A549 (cell line): ENCODE measurements around the gene TBC1D22A.

Experiments used
- BHLHE40 ChIP-seq: IDR thresholded peaks from 2 replicates; pipeline ENCODE4 v1.6.1; 2012; ENCODE audit warnings: low read depth, low read length, inconsistent platforms
- CHD2 ChIP-seq: fragments of 150-350 bp; IDR thresholded peaks from 2 replicates; pipeline ENCODE4 v1.6.1; 2014; ENCODE audit warnings: low read length; ENCODE audit not compliant: partially characterized antibody
- CTCF ChIP-seq: fragments of >200 bp; sonication (Bioruptor Twin); formaldehyde crosslinking; IDR thresholded peaks from 3 replicates; pipeline ENCODE4 v1.5.1; 2016
- E2F6 ChIP-seq: IDR thresholded peaks from 2 replicates; pipeline ENCODE4 v1.6.1; 2012; ENCODE audit warnings: low read depth, borderline replicate concordance
- EHMT2 ChIP-seq: fragments of 200-600 bp; sonication (generic); IDR thresholded peaks from 2 replicates; pipeline ENCODE4 v1.6.1; 2016; ENCODE audit warnings: antibody characterized with exemption, low read depth, mild to moderate bottlenecking, moderate library complexity
- ESRRA ChIP-seq: fragments of 150-350 bp; IDR thresholded peaks from 2 replicates; pipeline ENCODE4 v1.6.1; 2014; ENCODE audit warnings: mild to moderate bottlenecking, low read length, borderline replicate concordance
- FOSL2 ChIP-seq, 2 experiments: fragments of 450-650 bp in 1 of 2; fragments of >200 bp in 1 of 2; sonication (Bioruptor Twin) in 1 of 2; formaldehyde crosslinking; IDR thresholded peaks; 2 replicates each; pipeline versions ENCODE4 v1.5.0 to v1.6.1; 2016 to 2020; ENCODE audit warnings: mild to moderate bottlenecking in 1 of 2, moderate library complexity in 1 of 2
- HDAC2 ChIP-seq: fragments of 200-600 bp; sonication (generic); IDR thresholded peaks from 2 replicates; pipeline ENCODE4 v1.6.1; 2016
- MAFK ChIP-seq: fragments of 450-650 bp; IDR thresholded peaks from 2 replicates; pipeline ENCODE4 v1.6.1; 2014; ENCODE audit not compliant: partially characterized antibody
- POLR2A ChIP-seq: IDR thresholded peaks from 2 replicates; pipeline ENCODE4 v1.6.1; 2012; ENCODE audit warnings: mild to moderate bottlenecking, low read length
- RARB ChIP-seq: fragments of 250-450 bp; sonication (Bioruptor Pico); IDR thresholded peaks from 2 replicates; pipeline ENCODE4 v1.8.0; 2021; ENCODE audit warnings: mild to moderate bottlenecking, moderate library complexity
- RFX5 ChIP-seq: fragments of 450-650 bp; IDR thresholded peaks from 2 replicates; pipeline ENCODE4 v1.7.1; 2014; ENCODE audit warnings: antibody characterized with exemption, mild to moderate bottlenecking, moderate library complexity
- ZFP36 ChIP-seq: fragments of 450-650 bp; IDR thresholded peaks from 2 replicates; pipeline ENCODE4 v1.6.1; 2014; ENCODE audit warnings: borderline replicate concordance; ENCODE audit not compliant: partially characterized antibody

- TF ChIP-seq RFX5: no peak
- no peak for TF ChIP-seq RARB
- no peak for TF ChIP-seq ESRRA
- no peak for TF ChIP-seq MAFK
- no peak for TF ChIP-seq CHD2
- no peak for TF ChIP-seq FOSL2 (IDR thresholded peaks at IDR 0.05)
- no peak for TF ChIP-seq FOSL2 (CRISPR knock-in tag; IDR thresholded peaks at IDR 0.05)
- TF ChIP-seq POLR2A: no peak
- no peak for TF ChIP-seq CTCF
- TF ChIP-seq HDAC2: no peak
- TF ChIP-seq EHMT2: no peak
- no peak for TF ChIP-seq E2F6
- no peak for TF ChIP-seq ZFP36
- no peak for TF ChIP-seq BHLHE40
Measured at GRCh38 chr22:46866591-46866990, 104.1 kb downstream of the TBC1D22A start.
